MG63 (cell line): ENCODE data around the gene SLCO2A1. TPM values are rescaled to one million over a fixed set of nuclear protein-coding genes. Genes with fewer than 3 reads are reported as not detected.
A peak's percentile ranks its signal among the peaks of the same experiment; 100 is the strongest.

Source experiments
- DNase-seq: peaks from one replicate; pipeline ENCODE4 v3.0.0-alpha.2; 2020
- H3K27me3 ChIP-seq: fragments of 250-450 bp; sonication (Bioruptor Pico); 2 replicates; pipeline ENCODE4 v1.5.1; 2020; ENCODE audit warnings: mild to moderate bottlenecking, moderate library complexity
- H3K36me3 ChIP-seq: fragments of 250-450 bp; sonication (Bioruptor Pico); 2 replicates; pipeline ENCODE4 v1.5.1; 2020; ENCODE audit warnings: mild to moderate bottlenecking, moderate library complexity
- H3K4me3 ChIP-seq: fragments of 250-450 bp; sonication (Bioruptor Pico); 2 replicates; pipeline ENCODE4 v1.5.1; 2020; ENCODE audit warnings: mild to moderate bottlenecking, moderate library complexity
- H3K9me3 ChIP-seq: fragments of 250-450 bp; sonication (Bioruptor Pico); 2 replicates; pipeline ENCODE4 v1.5.1; 2020; ENCODE audit warnings: mild to moderate bottlenecking, moderate library complexity
- total RNA-seq: library from RNA; depleted of rRNA; stranded (reverse); fragments of >200 nt; shearing (Covaris generic); gene quantifications from 2 replicates; pipeline ENCODE4 v1.2.3, GENCODE V29; 2014; ENCODE audit warnings: low replicate concordance

SLCO2A1 gene
- total RNA-seq, 1 experiment from 2014 or later = 0.72 TPM

DNA sequence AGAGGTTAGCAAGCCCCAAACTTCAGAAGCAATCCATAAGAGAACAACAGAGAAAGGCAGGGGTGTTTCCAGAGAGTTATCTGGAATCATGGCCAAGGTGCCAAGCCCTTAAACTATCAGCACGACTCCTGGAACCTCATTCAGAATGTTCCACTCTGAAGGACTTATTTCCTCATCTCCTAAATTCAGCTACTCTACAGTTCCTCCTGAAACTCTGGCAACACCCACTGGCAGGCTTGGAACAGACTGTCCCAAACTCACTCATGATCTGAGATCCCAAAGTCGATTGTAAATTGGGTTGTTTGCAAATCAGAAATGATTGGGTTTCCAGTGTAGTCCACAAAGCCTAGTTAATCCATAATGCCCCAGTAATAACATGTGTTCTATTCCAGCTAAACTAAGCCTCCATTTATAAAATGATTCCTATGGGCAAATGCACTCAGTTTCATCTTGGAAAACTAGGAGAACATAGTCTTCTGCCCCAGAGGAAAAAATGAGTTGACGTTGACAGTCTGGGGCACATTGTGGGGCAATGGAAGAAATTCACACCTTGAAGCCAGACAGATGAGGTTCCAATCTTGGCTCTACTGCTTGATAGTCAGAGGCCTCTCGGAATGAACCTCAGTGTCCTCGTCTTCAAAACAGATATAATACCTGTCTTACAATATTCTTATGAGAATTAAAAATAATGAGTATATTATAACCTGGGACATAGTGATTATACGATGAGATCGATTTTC is 65.9 kb downstream of the SLCO2A1 start:
- DNase-seq = no peak
- Histone ChIP-seq H3K27me3 (peaks cover 2% of the 10 kb centered on the region; the same call in 1 of the 2 replicates), H3K9me3 (peaks cover 2% of the 10 kb centered on the region; the same call in 1 of the 2 replicates), H3K36me3 (no peaks in the 10 kb centered on the region), H3K4me3 (no peak overlapping the region)

DNA sequence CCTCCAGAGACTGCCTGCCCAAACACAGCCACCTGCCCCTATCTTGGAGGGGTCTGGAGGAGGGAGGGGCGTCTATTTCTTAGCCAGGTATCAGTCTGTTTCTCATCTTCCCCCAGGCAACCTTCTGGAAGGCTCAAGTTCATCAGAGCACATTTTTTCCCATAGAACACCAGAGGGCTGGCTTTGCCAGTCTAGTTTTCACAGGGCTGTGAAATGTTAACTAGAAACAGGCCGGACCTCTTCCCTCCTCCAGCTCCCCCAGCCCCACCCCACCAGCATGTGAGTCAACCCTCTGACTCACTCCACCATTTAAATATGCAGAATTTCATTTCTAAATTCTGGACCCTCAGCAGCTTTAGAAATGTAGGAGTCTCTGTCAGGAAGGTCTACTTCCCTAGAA is 66.9 kb downstream of the SLCO2A1 start:
- Histone ChIP-seq H3K36me3 (no peaks in the 10 kb centered on the region), H3K9me3 (peaks cover 2% of the 10 kb centered on the region; the same call in 1 of the 2 replicates), H3K27me3 (peaks cover 2% of the 10 kb centered on the region; the same call in 1 of the 2 replicates), H3K4me3 (no peak overlapping the region)
- peak; percentile 73 for DNase-seq

DNA sequence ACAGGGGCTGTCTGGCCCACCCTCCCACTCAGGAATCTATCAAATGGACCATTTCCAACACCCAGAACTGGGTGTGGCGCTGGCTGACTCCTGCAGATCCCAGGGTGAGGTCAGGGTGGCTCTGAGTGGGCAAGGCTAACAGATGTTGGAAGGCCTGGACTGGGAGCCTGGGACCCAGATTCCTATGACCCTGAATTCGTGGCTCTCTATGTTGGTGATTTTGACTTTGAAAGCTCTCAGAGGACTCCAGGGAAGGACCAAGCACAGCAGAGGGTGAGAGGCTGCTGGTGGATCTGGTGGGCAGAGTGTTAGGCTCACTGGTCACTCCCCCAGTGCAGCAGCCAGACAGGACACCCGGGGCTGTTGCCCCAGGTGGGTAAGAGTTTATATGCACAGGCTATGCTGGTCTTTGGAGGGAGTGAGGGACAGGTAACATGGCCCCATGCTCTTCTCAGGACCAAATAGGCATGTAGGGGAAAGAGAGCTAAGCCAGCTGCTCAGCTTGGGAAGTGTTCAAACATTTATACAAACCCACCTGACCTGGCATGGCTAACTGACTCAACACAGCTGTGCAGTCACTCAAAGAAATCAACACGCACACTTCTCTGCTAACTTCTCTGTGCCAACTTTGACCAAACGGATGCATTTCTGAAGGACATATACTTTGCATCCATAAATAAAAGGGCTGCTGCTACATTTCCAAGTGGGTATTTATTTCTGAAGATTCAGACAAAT is 71.5 kb downstream of the SLCO2A1 start:
- no peak for DNase-seq
- Histone ChIP-seq H3K4me3 (no peak overlapping the region), H3K9me3 (peaks cover 2% of the 10 kb centered on the region; the same call in 1 of the 2 replicates), H3K36me3 (no peaks in the 10 kb centered on the region), H3K27me3 (no peaks in the 10 kb centered on the region)

DNA sequence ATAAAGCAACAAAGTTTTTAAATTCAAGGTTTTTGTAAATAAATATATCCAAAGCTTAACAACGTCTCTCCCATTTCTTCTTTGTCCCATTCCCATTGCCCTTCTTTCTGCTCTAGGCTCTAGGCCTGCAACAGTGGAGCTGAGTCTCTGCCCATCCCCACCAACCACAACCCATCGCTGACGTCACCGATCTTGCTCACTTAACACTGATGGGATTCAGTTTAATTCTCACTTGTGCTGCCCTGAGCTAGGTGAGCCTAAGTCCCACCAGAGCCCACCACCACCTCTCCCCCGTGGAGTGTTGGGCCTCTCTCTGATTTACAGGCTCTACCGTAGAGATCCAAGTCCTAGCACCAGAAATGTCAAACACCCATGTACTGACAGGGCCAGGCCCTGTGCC is 72.7 kb downstream of the SLCO2A1 start:
- Histone ChIP-seq H3K36me3 (no peaks in the 10 kb centered on the region), H3K9me3 (peaks cover 4% of the 10 kb centered on the region; the same call in 1 of the 2 replicates), H3K27me3 (no peaks in the 10 kb centered on the region), H3K4me3 (no peak overlapping the region)
- DNase-seq = no peak

DNA sequence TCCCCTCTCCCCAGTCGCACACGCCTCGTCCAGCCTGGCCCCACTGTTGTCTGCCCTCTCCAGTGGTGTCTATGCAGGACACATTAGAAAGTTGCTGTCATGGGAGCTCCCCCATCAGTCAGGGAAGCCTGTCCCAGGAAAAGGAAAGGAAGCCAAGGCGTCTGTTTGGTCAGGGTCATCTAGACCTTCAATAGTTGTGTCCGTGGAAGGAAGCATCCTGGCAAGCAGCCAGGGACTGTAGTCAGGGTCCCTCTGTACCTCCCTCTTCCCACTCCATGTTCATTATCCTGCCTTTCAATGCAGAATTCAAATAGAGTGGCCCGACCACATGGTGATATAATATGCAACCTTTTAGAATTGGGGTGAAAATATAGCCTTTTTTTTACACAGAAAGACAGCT is 73.4 kb downstream of the SLCO2A1 start:
- no peaks in the 10 kb centered on the region for H3K27me3 ChIP-seq
- no peak overlapping the region for H3K4me3 ChIP-seq
- peaks cover 5% of the 10 kb centered on the region; the same call in 1 of the 2 replicates for H3K9me3 ChIP-seq
- no peaks in the 10 kb centered on the region for H3K36me3 ChIP-seq
- DNase-seq = no peak

DNA sequence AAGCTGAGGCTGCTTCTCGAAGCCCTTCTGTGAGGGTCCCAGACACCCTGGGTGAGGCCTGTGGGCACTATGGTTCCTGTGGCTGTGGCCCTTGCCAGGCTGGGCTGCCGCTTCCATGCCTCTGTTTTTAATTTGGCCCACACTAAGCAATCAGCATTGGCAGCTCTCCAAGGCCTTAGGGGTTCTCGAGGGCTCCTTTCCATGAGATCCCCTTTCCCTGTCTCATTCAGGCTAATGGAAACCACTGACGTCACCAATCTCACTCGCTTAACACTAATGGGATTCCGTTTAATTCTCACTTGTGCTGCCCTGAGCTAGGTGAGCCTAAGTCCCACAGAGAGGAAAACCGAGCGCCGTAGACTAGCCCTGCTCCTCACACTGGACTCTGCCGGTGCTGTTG is 73.8 kb downstream of the SLCO2A1 start:
- Histone ChIP-seq H3K27me3 (no peaks in the 10 kb centered on the region), H3K9me3 (peaks cover 5% of the 10 kb centered on the region; the same call in 1 of the 2 replicates), H3K4me3 (no peak overlapping the region), H3K36me3 (no peaks in the 10 kb centered on the region)
- no peak for DNase-seq

DNA sequence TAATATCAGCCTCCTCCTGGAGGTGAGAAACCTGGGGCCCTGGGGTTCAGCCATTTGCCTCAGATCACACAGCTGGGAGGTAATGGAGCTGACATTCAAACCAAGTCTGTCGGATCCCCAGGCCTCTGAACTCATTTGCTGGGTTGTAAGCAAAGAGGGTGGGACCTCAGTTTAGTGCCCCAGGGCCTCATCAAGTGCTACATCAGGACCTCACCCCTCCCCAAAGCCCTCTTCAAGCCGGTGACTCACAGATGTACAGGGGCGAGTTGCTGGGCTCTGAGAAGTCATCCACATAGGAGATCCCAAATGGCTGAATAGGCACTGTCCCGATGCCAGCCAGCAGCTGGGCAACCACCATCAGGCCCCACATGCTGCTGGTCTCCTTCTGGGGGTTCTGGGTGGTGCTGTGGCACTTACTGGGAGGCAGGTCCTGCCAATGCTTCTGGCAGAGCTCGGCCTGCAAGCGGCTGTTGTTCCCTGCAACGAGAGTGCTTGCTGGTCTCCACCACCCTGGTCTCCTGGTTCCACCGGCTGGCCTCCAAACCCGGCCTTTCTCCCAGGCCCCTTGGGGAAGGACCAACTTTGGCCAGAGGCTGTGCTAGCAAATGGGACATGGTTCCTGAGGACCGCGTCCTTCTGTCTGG is 74.9 kb downstream of the SLCO2A1 start:
- no peak overlapping the region for H3K4me3 ChIP-seq
- no peaks in the 10 kb centered on the region for H3K36me3 ChIP-seq
- 0 out of 2 replicates have a peak, but pooled peaks cover 4% of the 10 kb centered on the region for H3K9me3 ChIP-seq
- DNase-seq = peak; percentile 48
- H3K27me3 ChIP-seq = no peaks in the 10 kb centered on the region

DNA sequence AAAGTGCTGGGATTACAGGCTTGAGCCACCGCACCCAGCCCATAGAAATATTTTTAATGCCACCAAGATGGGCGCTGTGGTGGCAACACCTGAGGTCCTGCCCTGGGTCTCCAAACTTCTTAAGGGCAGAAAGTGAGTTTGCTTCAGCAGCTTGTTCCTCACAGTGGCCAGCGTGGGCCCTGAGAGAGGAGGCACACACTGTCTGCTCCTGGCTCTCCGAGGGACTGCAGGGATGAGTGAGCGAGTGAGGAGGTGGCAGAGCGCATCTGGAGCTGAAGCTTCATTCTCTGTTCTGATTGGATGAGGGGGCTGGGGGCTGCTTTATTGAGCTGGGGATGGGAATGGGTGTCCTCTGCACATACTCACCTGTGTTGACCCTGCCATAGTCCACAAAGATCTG is 76.4 kb downstream of the SLCO2A1 start:
- 0 out of 2 replicates have a peak, but pooled peaks cover 4% of the 10 kb centered on the region for H3K9me3 ChIP-seq
- no peak for DNase-seq
- no peak overlapping the region for H3K4me3 ChIP-seq
- no peaks in the 10 kb centered on the region for H3K36me3 ChIP-seq
- no peaks in the 10 kb centered on the region for H3K27me3 ChIP-seq

DNA sequence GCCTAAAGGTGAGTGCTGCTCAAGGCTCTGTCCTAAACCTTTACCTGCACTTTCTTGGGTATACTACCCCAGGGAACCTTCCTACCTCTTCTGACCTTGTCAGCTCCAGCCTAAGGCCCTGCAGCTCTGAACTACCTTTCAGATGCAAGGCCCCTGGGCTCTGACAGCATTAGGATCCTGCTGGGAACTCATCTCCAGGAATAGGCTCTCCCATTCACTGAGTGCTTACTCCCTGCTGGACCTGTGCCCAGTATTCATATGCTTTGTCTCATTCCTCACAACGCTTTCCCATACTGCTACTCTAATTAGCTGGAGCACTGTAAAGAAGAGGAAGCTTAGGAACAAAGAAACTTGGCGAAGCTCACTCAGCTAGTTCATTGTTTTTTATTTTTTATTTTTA is 80.3 kb downstream of the SLCO2A1 start:
- Histone ChIP-seq H3K36me3 (no peaks in the 10 kb centered on the region), H3K4me3 (no peak overlapping the region), H3K9me3 (0 out of 2 replicates have a peak, but pooled peaks cover 4% of the 10 kb centered on the region), H3K27me3 (no peaks in the 10 kb centered on the region)
- DNase-seq = no peak

DNA sequence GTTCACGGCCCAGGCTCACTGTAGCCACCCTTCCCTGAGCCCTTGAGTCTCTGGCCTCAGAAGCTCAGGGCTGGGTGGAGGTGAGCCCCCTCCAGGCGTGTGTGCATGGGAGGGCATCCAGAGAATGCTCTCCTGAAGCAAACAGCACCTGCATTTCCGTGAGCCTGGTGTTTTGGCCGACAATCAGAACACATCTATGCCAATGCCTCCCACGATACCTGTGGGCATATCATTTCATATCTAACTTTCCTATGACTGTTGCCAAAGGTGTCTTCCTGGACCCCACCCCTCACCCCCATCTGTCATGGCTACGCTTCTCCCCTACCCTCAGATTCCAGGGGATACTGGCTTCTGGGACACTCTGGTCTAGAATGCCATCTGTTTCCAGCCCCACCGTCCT is 80.7 kb downstream of the SLCO2A1 start:
- Histone ChIP-seq H3K27me3 (no peaks in the 10 kb centered on the region), H3K9me3 (0 out of 2 replicates have a peak, but pooled peaks cover 4% of the 10 kb centered on the region), H3K36me3 (no peaks in the 10 kb centered on the region), H3K4me3 (no peak overlapping the region)
- DNase-seq = no peak

DNA sequence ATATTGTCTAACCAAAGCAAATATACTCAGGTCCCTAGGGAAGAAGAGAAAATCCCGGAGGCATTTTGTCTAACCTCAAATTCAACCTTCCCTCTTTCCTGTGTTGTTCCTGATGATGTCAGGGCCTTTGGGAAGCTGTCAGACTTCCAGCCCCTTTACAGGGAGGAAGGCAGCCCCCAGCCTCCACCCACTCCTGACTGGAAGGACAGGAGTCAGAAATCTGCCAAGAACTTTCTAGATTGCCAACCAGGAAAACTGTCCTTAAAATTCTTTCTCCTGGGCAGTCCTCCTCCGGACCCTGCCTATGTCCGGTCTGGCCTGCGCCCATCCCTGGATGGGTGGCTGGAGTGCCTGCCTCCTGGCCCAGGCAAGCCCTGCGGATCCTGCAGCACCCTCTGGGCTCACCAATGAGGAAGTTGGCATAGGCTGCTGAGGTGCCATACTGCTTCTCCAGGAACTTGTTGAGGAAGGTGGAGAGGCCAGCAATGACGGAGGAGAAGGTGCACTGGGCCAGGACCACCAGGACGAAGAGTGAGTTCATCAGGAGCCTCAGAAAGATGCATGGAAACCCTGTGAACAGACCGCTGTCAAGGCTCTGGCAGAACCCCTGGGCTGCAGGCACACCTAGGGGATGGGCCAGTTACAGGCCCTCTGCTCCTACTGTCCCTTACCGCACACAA is 81.5 kb downstream of the SLCO2A1 start:
- H3K36me3 ChIP-seq = no peaks in the 10 kb centered on the region
- no peaks in the 10 kb centered on the region for H3K27me3 ChIP-seq
- DNase-seq = no peak
- H3K9me3 ChIP-seq = 0 out of 2 replicates have a peak, but pooled peaks cover 4% of the 10 kb centered on the region
- no peak overlapping the region for H3K4me3 ChIP-seq

DNA sequence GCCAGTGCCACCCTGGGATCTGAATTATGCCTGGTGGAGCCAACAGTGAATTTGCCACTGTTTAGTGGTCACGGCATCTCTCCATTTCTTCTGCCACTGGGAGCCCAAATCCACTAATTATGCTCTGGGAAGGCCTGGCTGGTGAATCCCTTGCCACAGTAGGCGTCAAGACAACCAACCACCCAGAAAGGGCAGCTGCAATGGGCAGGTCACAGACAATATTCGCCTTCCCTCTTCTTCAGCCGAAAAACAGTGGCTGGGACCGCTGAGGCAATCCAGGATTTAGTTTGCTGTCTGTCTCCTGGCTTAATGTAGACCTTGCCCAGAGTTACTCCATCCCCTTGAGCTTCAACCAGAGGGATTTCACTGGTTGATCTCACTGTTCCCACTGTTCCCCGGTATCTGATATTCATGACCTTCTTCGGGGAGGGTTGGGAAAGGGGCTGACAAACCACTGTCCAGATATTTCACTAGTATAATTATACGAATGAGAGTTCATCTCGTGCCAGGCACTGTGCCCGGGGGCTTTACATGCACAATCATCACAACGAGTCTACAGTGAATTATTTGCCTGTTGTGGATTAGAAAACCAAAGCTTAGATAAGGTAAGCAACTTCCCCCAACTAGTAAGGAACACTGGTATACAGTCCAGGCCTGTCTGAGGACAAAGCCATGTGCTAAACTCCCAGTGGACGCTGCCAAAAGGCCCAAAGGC is 84.2 kb downstream of the SLCO2A1 start:
- H3K36me3 ChIP-seq = no peaks in the 10 kb centered on the region
- DNase-seq = peak; percentile 65

DNA sequence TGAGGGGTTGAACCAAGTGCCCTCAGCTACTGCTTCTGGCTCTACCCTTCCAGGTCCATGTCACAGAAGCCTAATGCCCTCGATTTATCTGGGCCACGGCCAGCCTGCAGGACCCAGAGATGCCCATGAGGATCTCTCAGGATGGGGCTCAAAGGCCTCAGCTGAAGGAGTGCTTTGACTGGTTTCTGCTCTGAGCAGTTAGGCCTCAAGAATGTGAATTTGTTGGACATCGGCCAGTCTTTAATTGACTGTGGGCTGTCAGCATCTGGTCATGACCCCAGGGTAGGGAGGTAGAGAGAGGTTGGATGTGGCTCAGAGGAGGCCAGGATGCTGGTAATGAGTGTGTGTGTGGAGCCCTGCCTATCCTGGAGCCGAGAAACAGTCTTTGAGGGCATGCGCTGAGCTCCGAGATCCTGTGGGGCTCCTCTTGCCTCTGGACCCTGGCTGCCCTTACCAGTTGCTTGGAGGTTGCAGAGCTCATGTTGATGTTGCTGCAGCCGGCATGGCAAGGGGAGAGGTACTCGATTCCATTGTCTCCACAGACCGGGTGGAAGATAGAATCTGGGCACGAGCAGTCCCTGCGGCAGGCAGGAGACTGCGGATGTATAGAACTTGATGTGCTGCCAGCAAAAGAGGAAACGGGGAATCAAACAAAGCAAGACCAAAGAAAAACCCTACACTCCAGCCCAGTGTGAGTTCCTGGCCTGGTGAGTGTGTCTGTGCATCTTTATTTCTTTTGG is 84.9 kb downstream of the SLCO2A1 start:
- no peak overlapping the region for H3K4me3 ChIP-seq
- no peaks in the 10 kb centered on the region for H3K36me3 ChIP-seq
- no peaks in the 10 kb centered on the region for H3K27me3 ChIP-seq
- no peaks in the 10 kb centered on the region for H3K9me3 ChIP-seq
- peak; percentile 97 for DNase-seq

More for the DNA sequence above, 84.2 kb downstream of the SLCO2A1 start:
- Histone ChIP-seq H3K27me3 (no peaks in the 10 kb centered on the region), H3K4me3 (no peak overlapping the region), H3K9me3 (0 out of 2 replicates have a peak, but pooled peaks cover 1% of the 10 kb centered on the region)

DNA sequence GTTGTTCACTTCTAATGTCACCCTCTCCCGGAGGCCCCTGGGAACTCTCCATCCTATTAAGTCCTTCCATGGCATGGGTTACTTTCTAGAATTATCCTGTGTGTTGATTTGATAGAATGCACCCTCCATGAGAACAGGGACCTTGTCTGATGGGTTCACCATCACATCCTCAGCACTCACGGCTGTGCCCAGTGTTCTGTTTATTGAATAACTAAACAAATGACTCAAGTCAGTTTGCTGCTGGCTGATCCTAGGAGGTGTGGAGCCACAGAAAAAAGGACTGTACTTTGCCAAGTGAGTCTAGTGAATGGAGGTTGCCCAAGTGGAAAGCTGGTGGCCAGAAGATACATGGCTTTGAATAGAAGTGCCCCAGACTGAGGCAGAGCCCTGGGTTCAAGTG is 85.5 kb downstream of the SLCO2A1 start:
- DNase-seq = peak; percentile 83
- Histone ChIP-seq H3K9me3 (no peaks in the 10 kb centered on the region), H3K36me3 (no peaks in the 10 kb centered on the region)

DNA sequence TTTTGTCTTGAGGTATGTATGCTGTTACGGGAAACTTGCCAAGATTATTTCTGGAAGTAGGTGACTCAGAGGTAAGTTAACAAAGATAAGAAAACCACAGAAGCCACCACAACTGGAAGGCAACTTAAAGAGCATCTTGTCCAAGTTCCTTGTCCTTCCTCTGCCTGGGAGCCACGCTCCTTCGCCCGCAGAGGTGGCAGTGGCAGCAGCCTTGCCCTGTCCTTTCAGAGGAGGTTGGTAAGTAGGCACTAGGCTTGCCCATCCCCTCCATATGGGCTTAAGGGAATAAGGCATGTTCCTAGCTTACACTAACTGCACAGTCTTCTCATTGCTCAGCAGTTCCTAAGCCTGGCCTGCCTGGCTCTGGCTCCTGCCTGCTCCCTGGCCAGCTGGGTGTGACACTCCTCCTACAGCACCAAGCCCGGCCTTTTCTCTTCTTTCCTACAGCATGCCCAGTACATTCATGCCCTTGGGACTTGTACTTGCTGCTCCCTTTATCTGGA is 86.0 kb downstream of the SLCO2A1 start:
- no peaks in the 10 kb centered on the region for H3K27me3 ChIP-seq
- H3K4me3 ChIP-seq = no peak overlapping the region
- H3K9me3 ChIP-seq = no peaks in the 10 kb centered on the region
- DNase-seq = peak; percentile 88
- H3K36me3 ChIP-seq = no peaks in the 10 kb centered on the region

More for the DNA sequence above, 85.5 kb downstream of the SLCO2A1 start:
- Histone ChIP-seq H3K27me3 (no peaks in the 10 kb centered on the region), H3K4me3 (no peak overlapping the region)
